H54 (cell line): ENCODE data around the gene KRT2.
"Not testable (repeated sequence)": the region's sequence is repeated elsewhere in the genome, so short reads cannot be mapped to it uniquely, and the experiment has no call there.

Experiments
- DNase-seq: peaks from one replicate; pipeline ENCODE4 v3.0.0; 2011; ENCODE audit warnings: low spot score, mixed read lengths; ENCODE audit not compliant: insufficient read length
- FAIRE-seq: peaks from 3 replicates; lab custom pipeline; 2011; peaks lifted over from hg19 to GRCh38; lab: Jason Lieb, UNC
- POLR2A ChIP-seq: IDR thresholded peaks from 2 replicates; pipeline ENCODE4 v1.6.1; 2011; ENCODE audit warnings: low read depth, mild to moderate bottlenecking, low read length

KRT2 gene

GRCh38 chr12:52677671-52678070 is 25.7 kb upstream of the KRT2 start:
- no peak for TF ChIP-seq POLR2A
- DNase-seq (no peak), FAIRE-seq (no peak)

- DNase-seq: no peak
- no peak for FAIRE-seq
Observed at GRCh38 chr12:52677126-52677525, 25.1 kb upstream of the KRT2 start.

GRCh38 chr12:52676163-52676562 is 24.2 kb upstream of the KRT2 start:
- no peak for TF ChIP-seq POLR2A
- no peak for FAIRE-seq

More at GRCh38 chr12:52677126-52677525, 25.1 kb upstream of the KRT2 start:
- no peak for TF ChIP-seq POLR2A

GRCh38 chr12:52675301-52675701 is 23.3 kb upstream of the KRT2 start:
- no peak for DNase-seq
- TF ChIP-seq POLR2A: no peak
- no peak for FAIRE-seq

More at GRCh38 chr12:52676163-52676562, 24.2 kb upstream of the KRT2 start:
- no peak for DNase-seq

- no peak for FAIRE-seq
- TF ChIP-seq POLR2A: no peak
- DNase-seq: no peak
Observed at GRCh38 chr12:52674433-52674775, 22.4 kb upstream of the KRT2 start.

GRCh38 chr12:52673713-52674432 is 21.9 kb upstream of the KRT2 start:
- FAIRE-seq (no peak), DNase-seq (no peak)
- no peak for TF ChIP-seq POLR2A

- DNase-seq (no peak), FAIRE-seq (no peak)
- no peak for TF ChIP-seq POLR2A
Observed at GRCh38 chr12:52673217-52673616, 21.2 kb upstream of the KRT2 start.

- no peak for TF ChIP-seq POLR2A
- FAIRE-seq (no peak), DNase-seq (no peak)
Observed at GRCh38 chr12:52672321-52672933, 20.4 kb upstream of the KRT2 start.

- no peak for DNase-seq
- no peak for TF ChIP-seq POLR2A
- FAIRE-seq: no peak
Observed at GRCh38 chr12:52670961-52671360, 18.9 kb upstream of the KRT2 start.

- no peak for TF ChIP-seq POLR2A
Observed at GRCh38 chr12:52670506-52670905, 18.5 kb upstream of the KRT2 start.

GRCh38 chr12:52669941-52670340 is 17.9 kb upstream of the KRT2 start:
- not testable (repeated sequence) for FAIRE-seq, DNase-seq

More at GRCh38 chr12:52670506-52670905, 18.5 kb upstream of the KRT2 start:
- FAIRE-seq (no peak), DNase-seq (no peak)

- DNase-seq (no peak), FAIRE-seq (no peak)
- no peak for TF ChIP-seq POLR2A
Observed at GRCh38 chr12:52669426-52669825, 17.4 kb upstream of the KRT2 start.

- no peak for DNase-seq
- TF ChIP-seq POLR2A: no peak
- FAIRE-seq: no peak
Observed at GRCh38 chr12:52667931-52668330, 15.9 kb upstream of the KRT2 start.

- FAIRE-seq (no peak), DNase-seq (no peak)
- no peak for TF ChIP-seq POLR2A
Observed at GRCh38 chr12:52667509-52667908, 15.5 kb upstream of the KRT2 start.

GRCh38 chr12:52666471-52666870 is 14.5 kb upstream of the KRT2 start:
- DNase-seq (no peak), FAIRE-seq (no peak)
- TF ChIP-seq POLR2A: no peak
